Gastrocnemius medialis (tissue), 4 donors: ENCODE results near the gene VWA8.

Experiments used
- POLR2A ChIP-seq, 2 donors: fragments of 450-650 bp; IDR thresholded peaks; one replicate each; pipeline ENCODE4 v1.6.1; 2017; ENCODE audit warnings: antibody characterized with exemption in 2 of 2, mild to moderate bottlenecking in 2 of 2, moderate library complexity in 2 of 2
- TF ChIP-seq, protein P1 (sequence below), 5 experiments: fragments of 450-650 bp in 3 of 5; fragments of 200-600 bp in 2 of 5; sonication (generic) in 2 of 5; IDR thresholded peaks in 4 of 5; conservative IDR thresholded peaks in 1 of 5; 1 replicate in 4 of 5; 2 replicates in 1 of 5; pipeline ENCODE4 v1.5.1; 2016 to 2019; ENCODE audit warnings: antibody characterized with exemption in 5 of 5, mild to moderate bottlenecking in 3 of 5, moderate library complexity in 3 of 5

GRCh38 chr13:41678249-41678648 is 282.7 kb downstream of the VWA8 start:
- TF ChIP-seq, protein P1, sequence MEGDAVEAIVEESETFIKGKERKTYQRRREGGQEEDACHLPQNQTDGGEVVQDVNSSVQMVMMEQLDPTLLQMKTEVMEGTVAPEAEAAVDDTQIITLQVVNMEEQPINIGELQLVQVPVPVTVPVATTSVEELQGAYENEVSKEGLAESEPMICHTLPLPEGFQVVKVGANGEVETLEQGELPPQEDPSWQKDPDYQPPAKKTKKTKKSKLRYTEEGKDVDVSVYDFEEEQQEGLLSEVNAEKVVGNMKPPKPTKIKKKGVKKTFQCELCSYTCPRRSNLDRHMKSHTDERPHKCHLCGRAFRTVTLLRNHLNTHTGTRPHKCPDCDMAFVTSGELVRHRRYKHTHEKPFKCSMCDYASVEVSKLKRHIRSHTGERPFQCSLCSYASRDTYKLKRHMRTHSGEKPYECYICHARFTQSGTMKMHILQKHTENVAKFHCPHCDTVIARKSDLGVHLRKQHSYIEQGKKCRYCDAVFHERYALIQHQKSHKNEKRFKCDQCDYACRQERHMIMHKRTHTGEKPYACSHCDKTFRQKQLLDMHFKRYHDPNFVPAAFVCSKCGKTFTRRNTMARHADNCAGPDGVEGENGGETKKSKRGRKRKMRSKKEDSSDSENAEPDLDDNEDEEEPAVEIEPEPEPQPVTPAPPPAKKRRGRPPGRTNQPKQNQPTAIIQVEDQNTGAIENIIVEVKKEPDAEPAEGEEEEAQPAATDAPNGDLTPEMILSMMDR (IDR thresholded peaks at IDR 0.05 in 4 of 5, conservative IDR thresholded peaks at IDR 0.05 in 1 of 5): no peak
- no peak for TF ChIP-seq POLR2A (IDR thresholded peaks at IDR 0.05)
